K562 treated with DMSO at 1 percent for 12 hours (cell line): ENCODE measurements around the gene PSMD4. TPM values are rescaled to one million over a fixed set of nuclear protein-coding genes. Genes with fewer than 3 reads are reported as not detected.

Experiments
- total RNA-seq: library from RNA; unstranded; fragments of 300-600 nt; gene quantifications from 2 replicates; pipeline ENCODE4 v1.2.3, GENCODE V29; 2022; ENCODE audit not compliant: insufficient read depth

PSMD4 gene
- 300 and 354 TPM in 2 replicates for total RNA-seq

GRCh38 chr1:151254217-151255213 lies at the start of gene PSMD4:
PSMD4 (plus strand) TSS chr1:151254734; CDS start chr1:151254783, 49 bp downstream.

DNA sequence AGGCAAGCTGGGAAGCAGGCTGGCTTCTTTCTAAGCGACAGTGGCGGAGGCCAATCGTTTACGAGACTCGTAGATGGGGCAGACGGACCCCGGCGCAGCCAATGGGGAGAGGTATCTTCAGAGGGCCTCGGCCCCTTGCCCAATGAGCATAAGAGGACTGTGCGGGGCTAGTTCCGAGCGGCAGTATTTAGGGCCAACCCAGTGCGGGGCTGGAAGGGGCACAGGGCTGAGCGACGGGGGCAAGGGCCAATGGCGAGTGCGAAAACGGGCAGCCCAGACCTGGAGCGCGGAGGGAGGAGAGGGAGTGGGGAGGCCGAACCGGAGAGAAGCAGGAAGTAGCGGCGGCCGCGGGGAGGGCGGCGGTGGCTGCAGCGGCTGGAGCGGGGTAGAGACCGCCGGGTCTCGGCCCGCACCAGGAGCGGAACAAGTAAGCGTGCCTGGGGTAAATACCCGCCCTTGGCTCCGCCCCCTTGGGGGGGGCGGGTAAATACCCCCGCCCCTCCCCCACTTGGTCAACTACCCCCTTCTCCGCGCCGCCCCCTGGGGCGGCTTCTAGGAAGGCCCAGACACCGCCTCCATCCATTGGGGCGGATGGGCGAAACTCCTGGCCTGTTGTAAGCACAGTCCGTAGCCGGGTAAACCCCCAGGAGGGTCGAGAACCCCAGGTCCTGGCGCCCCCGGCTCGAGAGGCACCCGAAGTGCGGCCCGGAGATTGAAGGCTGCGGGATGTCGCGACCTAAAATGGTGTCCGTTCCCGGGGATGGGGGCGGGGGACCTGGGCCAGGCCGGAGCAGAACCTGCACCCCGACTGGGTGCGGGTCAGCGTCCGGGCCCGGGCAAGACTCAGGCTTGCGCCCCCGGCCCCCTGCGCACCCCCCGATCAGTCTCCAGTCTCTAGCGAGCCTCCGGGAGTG lies 27.7 kb downstream of the PSMD4 start, which contains the start of gene ZNF687:
ZNF687 (plus strand) TSS at position 331 of the 914 bp plus-strand sequence. CDS start 3,993 bp downstream, outside the sequence.

Other genes starting within 250 kb of the PSMD4 start
- gene MINDY1, start 247.8 kb upstream of the PSMD4 start, total RNA-seq: 5.7 and 18.8 TPM in 2 replicates
- 12.8 and 32.1 TPM in 2 replicates for gene PRUNE1, start 246.3 kb upstream of the PSMD4 start, total RNA-seq
- 1.4 and 3.2 TPM in 2 replicates for gene BNIPL, start 218.1 kb upstream of the PSMD4 start, total RNA-seq
- gene C1orf56, start 207.0 kb upstream of the PSMD4 start, total RNA-seq: 2.7 and 4.8 TPM in 2 replicates
- gene CDC42SE1, start 195.1 kb upstream of the PSMD4 start, total RNA-seq: 30.9 and 78.5 TPM in 2 replicates
- gene MLLT11, start 194.3 kb upstream of the PSMD4 start, total RNA-seq: 5.1 and 9.4 TPM in 2 replicates
- gene GABPB2, start 184.0 kb upstream of the PSMD4 start, total RNA-seq: 0.97 and 7.5 TPM in 2 replicates
- 5.3 and 7.6 TPM in 2 replicates for gene SEMA6C, start 108.1 kb upstream of the PSMD4 start, total RNA-seq
- gene TNFAIP8L2, start 98.1 kb upstream of the PSMD4 start, total RNA-seq: not detected in 2 replicates
- 2.3 and 4.8 TPM in 2 replicates for gene LYSMD1, start 88.8 kb upstream of the PSMD4 start, total RNA-seq
- 56.7 and 62.1 TPM in 2 replicates for gene SCNM1, start 88.6 kb upstream of the PSMD4 start, total RNA-seq
- gene TMOD4, start 78.8 kb upstream of the PSMD4 start, total RNA-seq: not detected in 2 replicates
- gene VPS72, start 64.5 kb upstream of the PSMD4 start, total RNA-seq: 74.3 and 74.9 TPM in 2 replicates
- 8.2 and 26.4 TPM in 2 replicates for gene PIP5K1A, start 56.2 kb upstream of the PSMD4 start, total RNA-seq
- 19.6 and 35.6 TPM in 2 replicates for gene ZNF687, start 27.6 kb downstream of the PSMD4 start, total RNA-seq
- 44.3 and 56.9 TPM in 2 replicates for gene PI4KB, start 72.7 kb downstream of the PSMD4 start, total RNA-seq
- 8.3 and 21.0 TPM in 2 replicates for gene RFX5, start 92.5 kb downstream of the PSMD4 start, total RNA-seq
- 44.0 and 45.5 TPM in 2 replicates for gene SELENBP1, start 118.0 kb downstream of the PSMD4 start, total RNA-seq
- 499 and 556 TPM in 2 replicates for gene PSMB4, start 144.8 kb downstream of the PSMD4 start, total RNA-seq
- gene POGZ, start 204.8 kb downstream of the PSMD4 start, total RNA-seq: 7.3 and 32.4 TPM in 2 replicates